Hepatocyte (in vitro differentiated cells): ENCODE data around the gene VWA8.

Source experiments
- CTCF ChIP-seq: fragments of 200-600 bp; sonication (generic); IDR thresholded peaks from 2 replicates; pipeline ENCODE4 v1.5.1; 2016; ENCODE audit warnings: antibody characterized with exemption, mild to moderate bottlenecking; ENCODE audit not compliant: poor library complexity
- EZH2 ChIP-seq: fragments of 200-600 bp; sonication (generic); IDR thresholded peaks from 2 replicates; pipeline ENCODE4 v1.6.1; 2016; ENCODE audit warnings: antibody characterized with exemption, mild to moderate bottlenecking, borderline replicate concordance

GRCh38 chr13:41608839-41609177, 352.1 kb downstream of the VWA8 start:
- TF ChIP-seq CTCF: no peak
- TF ChIP-seq EZH2: no peak
